Measurements from ENCODE around the gene RAPGEF2.
"Not testable (repeated sequence)": the region's sequence is repeated elsewhere in the genome, so short reads cannot be mapped to it uniquely, and the experiment has no call there.

RAPGEF2 gene

DNA sequence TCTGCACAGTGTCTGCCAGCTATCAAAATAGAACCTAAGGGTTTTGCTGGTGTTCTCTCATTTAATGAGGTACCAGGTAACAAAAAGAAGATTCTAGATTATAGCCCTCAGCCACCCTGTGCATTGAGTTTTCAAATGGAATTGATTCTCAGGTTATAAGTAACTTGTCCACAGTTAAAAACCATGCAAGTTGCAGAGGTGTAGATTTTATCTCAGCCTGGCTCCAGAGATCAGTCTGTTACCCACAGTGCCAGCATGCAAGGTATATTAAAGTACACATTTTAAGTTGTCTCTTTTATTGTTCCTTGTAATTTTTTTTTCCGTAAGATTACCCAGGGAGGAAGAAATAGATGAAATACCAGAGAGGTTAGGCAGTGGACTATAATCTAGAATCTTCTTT, 59.7 kb downstream of the RAPGEF2 start:
- no peak for DNase-seq (ENCODE audit: low spot score)

DNA sequence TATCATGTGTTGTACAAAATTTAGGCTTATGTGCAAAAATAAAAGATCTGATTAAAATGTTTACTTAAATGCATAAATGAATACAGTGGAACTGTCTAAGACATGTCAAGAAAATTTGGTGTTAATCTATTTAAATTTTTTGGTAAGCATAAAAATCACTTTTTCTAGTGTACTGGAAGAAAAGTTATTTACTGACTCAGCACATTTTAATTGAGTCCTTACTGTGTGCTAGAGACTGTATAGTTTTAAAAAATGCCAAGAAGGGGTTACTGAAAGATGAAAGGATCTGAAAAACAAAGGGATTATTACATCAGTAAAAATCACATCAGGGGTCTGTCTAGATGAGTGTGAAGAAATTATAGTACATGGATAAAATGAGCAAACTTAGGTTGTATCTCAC, 60.6 kb downstream of the RAPGEF2 start:
- DNase-seq (ENCODE audit: low spot score), result no peak

DNA sequence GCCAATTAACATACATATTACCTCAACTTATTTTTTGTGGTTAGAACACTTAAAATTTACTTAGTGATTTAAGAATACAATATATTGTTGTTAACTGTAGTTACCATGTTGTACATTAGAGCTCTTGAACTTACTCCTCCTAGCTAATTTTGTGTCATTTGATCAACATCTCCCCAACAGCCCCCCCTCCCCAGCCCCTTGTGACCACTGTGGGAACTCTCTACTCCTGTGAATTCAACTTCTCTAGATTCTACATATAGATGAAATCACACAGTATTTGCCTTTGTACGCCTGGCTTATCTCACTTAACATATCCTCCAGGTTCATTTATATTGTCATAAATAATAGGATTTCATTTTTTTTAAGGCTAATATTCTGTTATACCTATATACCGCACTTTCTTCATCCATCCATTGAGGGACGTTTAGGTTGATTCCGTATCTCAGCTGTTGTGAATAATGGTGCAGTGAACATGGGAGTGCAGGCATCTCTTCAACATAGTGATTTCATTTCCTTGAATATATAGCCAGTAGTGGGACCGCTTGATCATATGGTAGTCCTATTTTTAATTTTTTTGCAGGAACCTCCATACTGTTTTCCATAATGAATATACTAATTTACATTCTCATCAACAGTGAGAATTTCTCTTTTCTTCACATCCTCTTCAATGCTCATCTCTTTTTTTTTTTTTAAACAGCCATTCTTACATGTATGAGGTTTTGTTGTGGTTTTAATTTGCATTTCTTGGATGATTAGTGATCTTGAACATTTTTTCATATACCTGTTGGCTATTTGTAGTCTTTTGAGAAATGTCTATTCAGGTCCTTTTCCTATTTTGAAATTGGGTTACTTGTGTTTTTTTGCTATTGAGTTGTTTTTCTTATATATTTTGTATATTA, 66.8 kb downstream of the RAPGEF2 start:
- no peak for DNase-seq (ENCODE audit: low spot score)

DNA sequence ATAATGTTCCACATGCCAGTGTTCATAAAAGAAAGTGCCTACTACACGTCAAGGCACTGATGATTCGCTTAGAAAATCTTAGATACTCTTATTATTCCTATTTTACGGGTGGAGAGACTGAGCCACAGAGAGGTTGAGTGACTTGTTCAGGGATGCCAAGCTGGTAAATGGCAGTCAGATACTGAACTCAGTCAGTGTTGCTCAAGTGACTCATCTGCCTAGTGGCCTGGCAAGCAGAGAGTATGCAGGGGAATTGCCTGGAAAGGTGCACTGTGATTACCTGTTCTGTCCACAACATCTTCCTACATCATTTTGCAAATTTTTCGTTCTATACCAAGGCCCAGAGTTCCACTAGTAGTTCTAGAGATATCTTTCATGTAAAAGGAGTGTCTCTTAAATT, 68.4 kb downstream of the RAPGEF2 start:
- no peak for DNase-seq (ENCODE audit: low spot score)

DNA sequence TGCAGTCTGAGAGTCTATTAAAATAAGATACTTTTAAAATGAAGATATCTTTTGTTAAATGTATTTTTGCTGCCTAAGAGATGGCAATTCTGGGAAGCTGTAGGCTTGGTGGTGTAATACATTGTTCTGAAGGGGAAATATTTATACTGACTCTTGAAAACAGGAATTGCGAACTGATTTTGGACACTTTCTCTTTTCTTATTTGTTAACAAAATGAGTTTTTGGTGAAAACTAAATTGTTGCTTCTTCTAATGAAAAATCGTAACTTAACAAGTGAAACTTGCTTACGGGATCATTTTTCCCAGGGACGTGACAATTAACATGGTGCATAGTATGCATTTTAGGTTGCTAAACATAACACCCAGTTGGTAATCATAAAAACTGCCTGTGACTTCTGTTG, 71.0 kb downstream of the RAPGEF2 start:
- no peak for DNase-seq (ENCODE audit: low spot score)

DNA sequence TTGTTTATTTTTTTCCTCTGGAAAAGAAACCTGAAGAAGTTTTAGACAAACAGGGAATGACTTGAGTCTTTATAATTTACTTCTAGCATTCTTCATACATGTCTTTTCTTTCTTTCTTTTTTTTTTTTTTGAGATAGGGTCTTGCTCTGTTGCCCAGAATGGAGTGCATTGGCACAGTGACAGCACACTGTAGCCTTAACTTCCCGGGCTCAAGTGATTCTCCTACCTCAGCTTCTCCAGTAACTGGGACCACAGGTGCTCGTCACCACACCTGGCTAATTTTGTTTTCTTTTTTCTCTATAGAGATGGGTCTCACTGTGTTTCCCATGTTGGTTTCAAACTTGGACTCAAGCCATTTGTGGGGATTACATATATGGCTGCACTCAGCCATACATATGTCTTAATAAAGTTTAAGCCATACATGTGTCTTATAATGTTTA, 71.8 kb downstream of the RAPGEF2 start:
- DNase-seq (ENCODE audit: low spot score), result no peak

DNA sequence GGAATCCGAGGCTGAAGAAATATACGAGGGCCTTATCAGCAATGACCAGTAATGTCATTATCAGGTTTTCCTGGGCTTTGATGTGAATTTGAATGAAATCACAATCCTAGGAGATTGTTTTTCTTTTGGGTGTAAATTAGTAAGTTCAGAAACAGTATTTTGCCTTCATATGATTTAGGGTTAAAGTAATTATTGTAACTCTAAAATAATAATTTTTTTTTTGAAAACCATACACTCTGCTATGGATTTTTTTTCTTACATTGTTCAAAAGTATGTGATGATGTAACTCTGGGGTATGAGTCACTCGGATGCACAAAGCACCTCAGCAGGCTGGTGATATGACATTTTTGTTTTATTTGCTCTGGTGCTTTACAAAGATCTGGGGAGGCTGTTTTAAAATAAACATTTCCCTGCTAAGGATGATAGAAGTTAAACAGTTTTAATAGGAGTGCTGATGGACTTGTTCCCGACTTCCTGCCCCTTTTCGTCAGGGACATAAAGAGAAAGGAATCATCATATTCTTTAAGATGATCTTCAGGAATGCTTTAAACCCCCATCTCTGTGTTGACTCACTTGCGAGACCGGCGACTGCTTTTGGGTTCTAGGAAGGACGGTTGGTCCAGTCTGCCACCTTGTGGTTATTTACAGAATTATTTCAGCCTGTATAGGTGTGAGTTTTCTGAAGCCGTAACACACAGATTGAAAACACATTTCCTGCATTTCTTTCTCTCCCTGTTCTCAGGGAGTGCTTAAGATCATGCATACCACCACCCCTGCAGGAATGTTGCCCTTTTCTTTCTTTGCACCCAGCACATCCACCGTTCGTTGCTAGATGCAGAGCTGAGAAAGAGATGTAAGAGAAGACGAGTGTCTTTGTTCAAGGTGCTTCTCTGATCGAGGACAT, 72.5 kb downstream of the RAPGEF2 start:
- peak; percentile 74 for DNase-seq (ENCODE audit: low spot score)

DNA sequence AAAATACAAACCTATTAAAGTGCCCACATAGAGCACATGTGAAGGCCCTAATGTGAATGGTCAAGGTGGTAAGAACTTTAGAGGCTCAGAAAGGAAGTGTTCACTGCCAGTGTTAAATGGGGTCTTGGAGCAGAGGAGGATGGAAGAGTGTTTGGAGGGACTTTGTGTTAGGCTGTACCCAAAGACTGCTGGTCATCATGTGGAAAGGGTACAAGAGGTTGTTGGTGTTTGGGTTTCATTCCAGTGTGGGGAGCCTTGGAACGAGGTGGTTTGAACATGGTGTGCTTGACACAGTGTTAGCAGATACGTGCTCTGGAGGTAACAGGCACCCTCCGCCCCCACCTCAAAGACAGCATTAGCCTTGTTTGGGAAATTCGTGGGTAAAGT, 73.1 kb downstream of the RAPGEF2 start:
- no peak for DNase-seq (ENCODE audit: low spot score)

DNA sequence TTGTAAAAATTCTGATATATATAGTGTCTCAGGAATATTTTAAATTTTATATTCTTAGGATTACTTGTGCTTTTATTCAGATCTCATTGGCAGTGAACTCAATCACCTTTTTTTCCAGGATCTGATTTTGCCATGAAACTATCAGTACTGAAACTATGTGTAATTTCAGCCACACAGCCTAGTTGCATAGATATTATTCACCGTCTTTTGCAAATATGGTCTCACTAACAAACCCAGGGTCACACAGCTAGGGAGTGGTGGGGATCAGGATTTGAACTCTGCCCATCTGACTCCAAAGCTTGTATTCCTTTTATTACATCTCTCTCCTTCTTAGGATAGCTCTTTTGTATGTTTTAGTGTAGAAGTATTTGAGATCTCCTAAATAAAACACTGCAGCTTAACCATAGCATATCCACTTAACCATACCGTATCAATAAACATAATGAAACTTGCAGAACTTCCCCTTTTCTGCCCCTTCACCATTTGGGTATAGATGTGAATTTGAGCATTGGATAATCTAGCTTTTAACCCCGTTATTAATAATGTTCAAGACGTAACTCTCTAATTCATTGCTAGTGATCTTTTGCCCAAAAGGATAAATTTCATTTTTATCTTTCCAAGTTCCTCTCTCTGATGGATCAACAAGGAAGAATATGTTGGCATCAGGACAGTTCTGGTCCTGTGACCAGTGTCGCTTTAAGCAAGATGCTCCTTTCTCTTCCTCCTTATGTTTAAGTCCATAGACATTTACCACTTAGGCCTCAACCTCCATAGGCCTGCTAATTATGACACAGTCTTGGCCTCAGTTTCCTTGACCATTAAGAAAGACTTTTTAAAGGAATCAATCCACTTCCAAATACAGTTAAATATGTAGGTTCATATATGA, 74.6 kb downstream of the RAPGEF2 start:
- DNase-seq (ENCODE audit: low spot score), result no peak

DNA sequence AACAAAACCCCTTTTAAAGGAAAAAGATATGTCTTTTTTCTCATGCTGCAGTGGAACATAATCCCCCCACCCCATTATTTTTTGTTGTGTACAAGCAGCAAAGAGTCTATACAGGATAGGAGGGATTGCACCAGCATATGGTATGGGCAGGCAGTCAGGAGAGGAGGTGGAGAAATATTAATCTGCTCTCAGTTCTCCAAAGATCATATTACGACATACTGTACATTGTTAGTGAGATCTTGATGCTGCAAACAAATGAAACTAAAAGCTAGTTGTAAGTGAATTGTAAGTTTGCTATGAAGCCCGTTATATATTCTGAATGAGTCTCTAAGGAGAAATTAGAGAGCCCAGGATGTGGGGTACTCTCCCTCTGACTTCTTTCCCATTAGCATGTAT, 75.3 kb downstream of the RAPGEF2 start:
- no peak for DNase-seq (ENCODE audit: low spot score)

DNA sequence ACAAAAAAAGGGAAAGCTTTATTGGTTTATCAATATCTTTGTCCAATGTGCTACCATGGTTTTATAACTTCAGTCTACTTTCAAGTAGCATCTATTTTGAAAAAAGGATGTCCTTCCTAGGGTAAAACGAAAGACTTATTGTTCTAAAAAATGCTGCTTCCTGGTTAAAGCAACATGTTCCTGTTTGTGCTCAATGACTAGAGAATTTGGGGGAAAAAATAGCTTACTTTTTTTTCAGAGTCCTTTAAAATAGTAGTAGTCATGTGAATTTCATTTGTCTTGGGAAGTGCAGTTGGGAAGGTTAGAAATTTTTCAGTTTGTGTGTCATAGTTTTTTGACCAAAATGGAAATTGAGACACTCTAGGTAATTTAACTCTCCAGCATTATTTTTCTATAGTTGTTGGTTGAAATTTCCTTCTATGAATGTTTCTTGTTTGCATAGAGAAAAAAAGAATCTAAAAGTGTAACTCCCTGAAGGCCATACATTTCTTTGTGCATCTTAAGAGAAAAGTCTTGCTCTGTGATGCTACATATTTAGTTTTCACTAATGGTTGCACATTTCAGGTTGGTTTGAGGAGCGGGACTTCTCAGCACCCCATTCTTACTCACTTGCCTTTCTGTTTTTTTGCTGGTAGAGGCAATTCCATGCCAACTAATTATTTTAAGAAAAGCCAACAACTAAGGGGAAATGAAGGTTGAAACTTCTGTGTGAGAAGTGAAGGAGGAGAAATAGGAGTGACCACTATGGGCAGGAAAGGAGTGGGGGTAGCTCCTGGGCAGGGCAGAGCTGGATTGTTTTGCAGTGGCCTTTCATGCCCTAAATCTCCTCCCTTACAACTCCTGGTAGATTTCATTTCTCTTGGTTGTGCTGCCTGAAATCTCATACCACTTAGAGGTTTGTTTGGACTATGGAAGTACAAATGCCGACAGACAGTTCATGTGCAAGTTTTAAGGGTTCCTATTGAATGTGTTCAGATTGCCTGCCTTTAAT, 76.4 kb downstream of the RAPGEF2 start:
- DNase-seq (ENCODE audit: low spot score), result no peak

DNA sequence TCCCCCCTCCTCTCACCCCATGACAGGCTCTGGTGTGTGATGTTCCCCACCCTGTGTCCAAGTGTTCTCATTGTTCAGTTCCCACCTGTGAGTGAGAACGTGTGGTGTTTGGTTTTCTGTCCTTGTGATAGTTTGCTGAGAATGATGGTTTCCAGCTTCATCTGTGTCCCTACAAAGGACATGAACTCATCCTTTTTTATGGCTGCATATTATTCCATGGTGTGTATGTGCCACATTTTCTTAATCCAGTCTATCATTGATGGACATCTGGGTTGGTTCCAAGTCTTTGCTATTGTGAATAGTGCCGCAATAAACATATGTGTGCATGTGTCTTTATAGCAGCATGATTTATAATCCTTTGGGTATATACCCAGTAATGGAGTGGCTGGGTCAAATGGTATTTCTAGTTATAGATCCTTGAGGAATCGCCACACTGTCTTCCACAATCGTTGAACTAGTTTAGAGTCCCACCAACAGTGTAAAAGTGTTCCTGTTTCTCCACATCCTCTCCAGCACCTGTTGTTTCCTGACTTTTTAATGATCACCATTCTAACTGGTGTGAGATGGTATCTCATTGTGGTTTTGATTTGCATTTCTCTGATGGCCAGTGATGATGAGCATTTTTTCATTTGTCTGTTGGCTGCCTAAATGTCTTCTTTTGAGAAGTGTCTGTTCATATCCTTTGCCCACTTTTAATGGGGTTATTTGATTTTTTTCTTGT, 81.2 kb downstream of the RAPGEF2 start:
- not testable (repeated sequence) for DNase-seq (ENCODE audit: low spot score)

DNA sequence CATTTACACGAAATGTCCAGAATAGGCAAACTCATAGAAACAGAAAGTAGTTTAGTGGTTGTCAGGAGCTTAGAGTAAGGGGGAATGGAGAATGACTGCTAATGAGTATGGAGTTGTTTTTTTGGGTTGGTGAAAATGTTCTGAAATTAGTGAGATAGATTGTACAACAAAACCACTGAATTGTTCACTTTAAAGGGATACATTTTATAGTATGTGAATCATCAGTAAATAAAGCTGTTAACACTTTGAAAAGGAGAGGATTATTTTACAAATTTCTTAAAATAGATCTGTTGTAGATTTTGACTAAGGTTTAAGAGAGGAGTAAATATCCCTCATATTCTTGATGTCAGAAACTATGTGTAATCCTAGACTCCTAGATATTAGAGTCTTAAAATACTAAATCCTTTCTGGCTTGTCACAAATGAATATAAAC, 82.7 kb downstream of the RAPGEF2 start:
- no peak for DNase-seq (ENCODE audit: low spot score)

DNA sequence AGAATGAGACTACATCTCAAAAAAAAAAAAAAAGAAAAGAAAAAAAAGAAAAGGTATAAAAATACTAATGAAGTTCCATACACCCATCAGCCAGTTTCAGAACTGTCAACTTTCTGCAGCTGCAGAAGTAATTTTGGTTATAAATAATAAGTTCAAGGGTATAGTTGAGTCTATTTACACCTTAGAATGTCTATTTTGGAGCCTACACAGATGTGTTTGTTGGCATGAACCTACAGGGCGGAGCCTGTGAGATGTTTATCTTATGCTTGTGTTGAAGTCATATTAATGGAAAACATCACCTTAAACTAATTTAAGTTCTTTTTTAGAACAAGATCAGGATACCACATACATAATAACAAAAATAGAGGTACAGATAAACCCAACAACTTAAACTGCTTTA, 85.8 kb downstream of the RAPGEF2 start:
- DNase-seq (ENCODE audit: low spot score), result no peak

DNA sequence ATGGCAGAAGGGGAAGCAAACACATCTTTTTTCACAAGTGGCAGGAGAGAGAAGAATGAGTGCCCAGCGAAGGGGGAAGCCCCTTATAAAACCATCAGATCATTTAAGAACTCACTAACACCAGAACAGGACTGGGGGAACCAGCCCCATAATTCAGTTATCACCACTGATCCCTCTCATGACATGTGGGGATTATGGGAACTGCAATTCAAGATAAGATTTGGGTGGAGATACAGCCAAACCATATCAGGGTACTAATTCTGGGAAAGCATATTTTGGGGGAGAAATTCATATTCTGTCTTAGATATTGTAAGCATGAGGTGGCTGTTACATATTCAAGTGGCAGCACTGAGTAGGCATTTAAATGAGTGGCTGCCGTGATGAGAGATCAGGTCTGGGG, 87.8 kb downstream of the RAPGEF2 start:
- DNase-seq (ENCODE audit: low spot score), result no peak

DNA sequence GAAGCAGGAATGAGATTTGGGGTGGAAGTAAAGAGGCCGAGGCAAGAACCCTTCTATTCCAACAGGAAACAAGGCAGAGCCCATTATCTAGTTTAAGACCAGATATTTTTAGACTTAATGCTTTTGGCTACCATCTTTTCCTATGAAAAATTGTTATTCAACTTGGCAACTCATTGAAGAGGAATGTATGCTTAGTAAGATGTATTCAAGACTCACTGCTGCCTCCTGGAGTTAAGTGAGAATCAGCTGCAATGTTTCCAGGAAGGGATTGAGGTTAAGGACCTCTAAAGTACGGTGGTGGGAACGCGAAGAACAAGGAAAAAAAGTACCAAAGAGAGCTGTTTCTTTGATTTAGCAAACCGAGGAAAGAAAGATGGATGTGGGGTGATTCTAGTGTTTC, 89.1 kb downstream of the RAPGEF2 start:
- DNase-seq (ENCODE audit: low spot score), result peak; percentile 41

DNA sequence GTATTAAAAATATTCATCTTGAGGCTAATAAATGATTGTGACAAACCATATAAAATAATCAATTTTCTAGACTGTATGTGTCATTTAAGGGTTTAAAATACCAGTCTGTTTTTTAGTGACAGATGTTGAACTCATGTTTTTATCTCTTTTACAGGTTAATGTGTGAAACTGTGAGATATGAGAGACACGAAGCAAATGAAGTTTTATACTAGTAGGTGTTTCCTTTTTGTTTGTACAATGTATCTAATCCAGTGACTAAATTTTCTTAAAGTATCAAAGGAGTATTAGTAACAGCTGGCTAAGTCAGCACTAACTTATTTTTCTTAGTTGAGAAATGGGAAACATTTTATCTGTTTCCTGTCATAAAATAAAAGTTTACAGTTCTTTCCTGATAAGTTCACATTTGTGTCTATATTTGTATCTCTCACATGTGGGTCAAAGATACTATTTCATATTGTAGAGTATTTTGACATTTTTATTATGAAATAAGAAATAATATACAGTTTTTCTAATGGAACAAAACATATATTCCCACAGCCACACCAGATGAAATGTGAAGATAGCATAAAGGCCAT, 90.3 kb downstream of the RAPGEF2 start:
- DNase-seq (ENCODE audit: low spot score), result no peak

DNA sequence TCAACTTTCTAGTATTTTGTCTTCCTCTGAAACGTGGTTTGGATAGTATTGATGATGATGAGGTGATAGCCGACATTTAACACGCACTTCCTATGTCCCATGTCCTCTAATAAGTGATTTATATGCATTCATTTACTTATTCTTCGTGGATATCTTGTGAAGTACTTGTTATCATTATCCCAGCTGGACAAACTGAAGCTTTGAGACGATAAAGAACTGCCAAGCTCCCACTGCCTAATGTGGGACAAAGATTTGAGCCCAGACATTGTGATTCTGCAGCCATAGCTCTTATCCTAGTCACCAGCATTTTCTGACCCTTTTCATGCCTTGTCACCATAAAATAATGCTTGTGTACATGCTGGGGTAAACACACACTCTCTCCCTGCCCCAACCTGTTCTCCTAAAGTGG, 92.5 kb downstream of the RAPGEF2 start:
- no peak for DNase-seq (ENCODE audit: low spot score)

DNA sequence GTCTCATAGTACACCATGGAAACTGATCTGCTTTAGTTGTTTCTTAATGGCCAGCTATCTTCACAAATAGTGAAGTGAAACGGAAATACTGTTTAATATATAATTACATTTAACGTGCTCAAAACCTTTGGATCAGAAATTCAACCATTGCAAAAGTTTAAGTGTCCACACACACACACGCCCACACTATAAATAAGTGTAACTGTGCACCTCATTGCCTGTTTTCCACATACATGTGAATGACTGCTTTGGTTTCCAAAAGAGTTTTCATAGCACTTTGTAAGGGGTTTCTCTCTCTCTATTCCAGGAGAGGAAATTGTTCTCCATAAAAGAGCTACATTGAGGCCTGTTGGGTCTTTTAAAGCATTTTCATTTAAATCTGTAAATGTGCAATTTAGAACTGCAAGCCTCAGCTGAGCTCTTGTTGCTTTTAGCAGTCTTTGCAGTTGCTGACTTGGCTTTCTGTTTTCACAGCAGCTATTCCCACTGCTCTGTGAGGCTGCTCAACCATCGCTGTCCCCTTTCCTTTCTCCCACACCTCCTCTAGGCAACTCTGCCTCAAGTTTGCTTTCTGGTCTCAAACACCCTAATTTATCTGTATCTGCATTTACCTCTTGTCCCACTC, 94.5 kb downstream of the RAPGEF2 start:
- no peak for DNase-seq (ENCODE audit: low spot score)
